A549 (cell line): ENCODE measurements around the gene LTB. TPM values are rescaled to one million over a fixed set of nuclear protein-coding genes. Genes with fewer than 3 reads are reported as not detected.

Experiments used
- ATAC-seq, 2 experiments: fragments of 200-7000 bp in 1 of 2; fragments of >200 bp in 1 of 2; cut with Nextera tagmentation in 1 of 2; cut with Tn5 transposase in 1 of 2; 3 replicates each; pipeline versions ENCODE4 v1.8.0 to v1.9.1; 2018 to 2020; ENCODE audit warnings: mild to moderate bottlenecking in 1 of 2, moderate library complexity in 1 of 2
- CTCF ChIA-PET: fragments of 300-600 bp; sonication (Branson Sonifier 250); formaldehyde crosslinking; extraction: SDS; loops from one replicate; lab custom pipeline; 2021; ENCODE audit warnings: antibody characterized with exemption, inconsistent platforms; lab: Yijun Ruan, JAX
- POLR2A ChIA-PET: fragments of 350-600 bp; formaldehyde crosslinking; extraction: SDS; loops from one replicate; lab custom pipeline; 2021; ENCODE audit warnings: antibody characterized with exemption, inconsistent platforms; lab: Yijun Ruan, JAX
- DNase-seq, 2 experiments: peaks; one replicate each; pipeline versions ENCODE4 v3.0.0 to v3.0.0-alpha.2; 2011 to 2016; ENCODE audit warnings: low read depth in 1 of 2, low spot score in 1 of 2
- FAIRE-seq: peaks from 2 replicates; lab custom pipeline; 2011; peaks lifted over from hg19 to GRCh38; lab: Jason Lieb, UNC
- H3K27ac ChIP-seq, 2 experiments: fragments of >200 bp; sonication (Bioruptor Twin); formaldehyde crosslinking; 3 replicates each; pipeline ENCODE4 v1.5.1; 2016 to 2017
- H3K4me1 ChIP-seq: fragments of >200 bp; sonication (Bioruptor Twin); formaldehyde crosslinking; 3 replicates; pipeline ENCODE4 v1.6.1; 2016
- H3K4me2 ChIP-seq: fragments of >200 bp; sonication (Bioruptor Twin); formaldehyde crosslinking; 3 replicates; pipeline ENCODE4 v1.6.1; 2016
- H3K4me3 ChIP-seq: fragments of >200 bp; sonication (Bioruptor Twin); formaldehyde crosslinking; 3 replicates; pipeline ENCODE4 v1.5.1; 2016
- H3K9me3 ChIP-seq: fragments of >200 bp; sonication (Bioruptor Twin); formaldehyde crosslinking; 3 replicates; pipeline ENCODE4 v1.6.1; 2016
- CBX8 ChIP-seq: fragments of 200-600 bp; sonication (generic); IDR thresholded peaks from 2 replicates; pipeline ENCODE4 v1.6.1; 2016
- CHD2 ChIP-seq: fragments of 150-350 bp; IDR thresholded peaks from 2 replicates; pipeline ENCODE4 v1.6.1; 2014; ENCODE audit warnings: low read length; ENCODE audit not compliant: partially characterized antibody
- CHD4 ChIP-seq: fragments of 200-600 bp; sonication (generic); IDR thresholded peaks from 2 replicates; pipeline ENCODE4 v1.6.1; 2016; ENCODE audit warnings: antibody characterized with exemption, mild to moderate bottlenecking, borderline replicate concordance
- EHF ChIP-seq: fragments of 250-450 bp; sonication (Bioruptor Pico); IDR thresholded peaks from 2 replicates; pipeline ENCODE4 v1.5.0; 2020; ENCODE audit warnings: mild to moderate bottlenecking
- ESRRA ChIP-seq: fragments of 150-350 bp; IDR thresholded peaks from 2 replicates; pipeline ENCODE4 v1.6.1; 2014; ENCODE audit warnings: mild to moderate bottlenecking, low read length, borderline replicate concordance
- FOSB ChIP-seq: fragments of 250-450 bp; sonication (Bioruptor Pico); IDR thresholded peaks from 2 replicates; pipeline ENCODE4 v1.5.0; 2020; ENCODE audit warnings: mild to moderate bottlenecking, moderate library complexity
- FOSL2 ChIP-seq, 2 experiments: fragments of 450-650 bp in 1 of 2; fragments of >200 bp in 1 of 2; sonication (Bioruptor Twin) in 1 of 2; formaldehyde crosslinking; IDR thresholded peaks; 2 replicates each; pipeline versions ENCODE4 v1.5.0 to v1.6.1; 2016 to 2020; ENCODE audit warnings: mild to moderate bottlenecking in 1 of 2, moderate library complexity in 1 of 2
- FOXS1 ChIP-seq: fragments of 250-450 bp; sonication (Bioruptor Pico); IDR thresholded peaks from 2 replicates; pipeline ENCODE4 v1.5.0; 2020; ENCODE audit warnings: mild to moderate bottlenecking, moderate library complexity
- GATA3 ChIP-seq: IDR thresholded peaks from 2 replicates; pipeline ENCODE4 v1.6.1; 2012; ENCODE audit warnings: borderline replicate concordance
- HOXA7 ChIP-seq: fragments of 250-450 bp; sonication (Bioruptor Pico); IDR thresholded peaks from 2 replicates; pipeline ENCODE4 v1.5.0; 2020; ENCODE audit warnings: mild to moderate bottlenecking, moderate library complexity
- HOXB5 ChIP-seq: fragments of 250-450 bp; sonication (Bioruptor Pico); IDR thresholded peaks from 2 replicates; pipeline ENCODE4 v1.5.0; 2020; ENCODE audit warnings: mild to moderate bottlenecking, moderate library complexity
- KDM1A ChIP-seq: fragments of 200-600 bp; sonication (generic); IDR thresholded peaks from 2 replicates; pipeline ENCODE4 v1.6.1; 2016; ENCODE audit warnings: low read depth, mild to moderate bottlenecking
- KDM5A ChIP-seq: fragments of 200-600 bp; sonication (generic); IDR thresholded peaks from 2 replicates; pipeline ENCODE4 v1.6.1; 2016; ENCODE audit warnings: antibody characterized with exemption, mild to moderate bottlenecking
- MAFK ChIP-seq: fragments of 450-650 bp; IDR thresholded peaks from 2 replicates; pipeline ENCODE4 v1.6.1; 2014; ENCODE audit not compliant: partially characterized antibody
- MYC ChIP-seq: IDR thresholded peaks from 2 replicates; pipeline ENCODE4 v1.6.1; 2012; ENCODE audit warnings: mild to moderate bottlenecking, inconsistent platforms, low read length, improper control_type of control experiment, borderline replicate concordance
- PHF8 ChIP-seq: fragments of 200-600 bp; sonication (generic); IDR thresholded peaks from 2 replicates; pipeline ENCODE4 v1.6.1; 2016; ENCODE audit warnings: low read depth, mild to moderate bottlenecking, antibody characterized with exemption, moderate library complexity, borderline replicate concordance
- POLR2A ChIP-seq: IDR thresholded peaks from 2 replicates; pipeline ENCODE4 v1.6.1; 2012; ENCODE audit warnings: mild to moderate bottlenecking, low read length
- RNF2 ChIP-seq: fragments of 200-600 bp; sonication (generic); IDR thresholded peaks from 2 replicates; pipeline ENCODE4 v1.6.1; 2016; ENCODE audit warnings: low read depth, mild to moderate bottlenecking, antibody characterized with exemption, moderate library complexity, borderline replicate concordance
- SREBF2 ChIP-seq: fragments of 450-650 bp; IDR thresholded peaks from 2 replicates; pipeline ENCODE4 v1.6.1; 2014; ENCODE audit warnings: mild to moderate bottlenecking, moderate library complexity
- TP53 ChIP-seq: fragments of 250-450 bp; sonication (Bioruptor Pico); IDR thresholded peaks from 2 replicates; pipeline ENCODE4 v1.5.0; 2021; ENCODE audit warnings: mild to moderate bottlenecking, moderate library complexity
- ZC3H11A ChIP-seq: fragments of 450-650 bp; IDR thresholded peaks from 2 replicates; pipeline ENCODE4 v1.6.1; 2014; ENCODE audit warnings: antibody characterized with exemption, mild to moderate bottlenecking
- ZSCAN20 ChIP-seq: fragments of 250-450 bp; sonication (Bioruptor Pico); IDR thresholded peaks from 2 replicates; pipeline ENCODE4 v1.8.0; 2022; ENCODE audit warnings: mild to moderate bottlenecking, moderate library complexity
- WGBS: methylation state at CpG from one replicate; pipeline ENCODE4 v1.1.6; 2017; ENCODE audit errors: missing lambda C conversion rate; 5-methylcytosine and 5-hydroxymethylcytosine counted together
- polyA plus RNA-seq, 4 experiments: library from polyadenylated mRNA; depleted of rRNA in 3 of 4; stranded (reverse); fragments of >200 nt; fragmentation: RNase III in 1 of 4; extraction: RNeasy Plus Mini Kit Qiagen cat#74134 plus additional on column Dnase treatment in 1 of 4; gene quantifications; 2 replicates in 3 of 4; 3 replicates in 1 of 4; pipeline ENCODE4 v1.2.3, GENCODE V29; 2011 to 2017
- TF ChIP-seq, protein P1 (sequence below): IDR thresholded peaks from 2 replicates; pipeline ENCODE4 v1.6.1; 2012
- TF ChIP-seq, protein P2 (sequence below): IDR thresholded peaks from 2 replicates; pipeline ENCODE4 v1.6.1; 2012; ENCODE audit warnings: low read depth, borderline replicate concordance
- TF ChIP-seq, protein P3 (sequence below): IDR thresholded peaks from 2 replicates; pipeline ENCODE4 v1.6.1; 2012
- TF ChIP-seq, protein P4 (sequence below): fragments of 150-350 bp; IDR thresholded peaks from 2 replicates; pipeline ENCODE4 v1.6.1; 2014; ENCODE audit warnings: low read depth, mild to moderate bottlenecking, low read length
- TF ChIP-seq, protein P5 (sequence below): fragments of >200 bp; sonication (Bioruptor Twin); formaldehyde crosslinking; IDR thresholded peaks from 3 replicates; pipeline ENCODE4 v1.6.1; 2016

Gene LTB
- polyA plus RNA-seq, 2 of the 4 experiments (the other 2 are of a cell fraction), result 0.14 to 0.26 TPM

- TF ChIP-seq, protein P1, sequence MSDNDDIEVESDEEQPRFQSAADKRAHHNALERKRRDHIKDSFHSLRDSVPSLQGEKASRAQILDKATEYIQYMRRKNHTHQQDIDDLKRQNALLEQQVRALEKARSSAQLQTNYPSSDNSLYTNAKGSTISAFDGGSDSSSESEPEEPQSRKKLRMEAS, result peak; percentile 81
- TF ChIP-seq POLR2A (peak; percentile 47), SREBF2 (no peak)
- TF ChIP-seq, protein P2, sequence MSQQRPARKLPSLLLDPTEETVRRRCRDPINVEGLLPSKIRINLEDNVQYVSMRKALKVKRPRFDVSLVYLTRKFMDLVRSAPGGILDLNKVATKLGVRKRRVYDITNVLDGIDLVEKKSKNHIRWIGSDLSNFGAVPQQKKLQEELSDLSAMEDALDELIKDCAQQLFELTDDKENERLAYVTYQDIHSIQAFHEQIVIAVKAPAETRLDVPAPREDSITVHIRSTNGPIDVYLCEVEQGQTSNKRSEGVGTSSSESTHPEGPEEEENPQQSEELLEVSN, result peak; percentile 94
These were observed 37.8 kb upstream of the LTB start (continued) for GRCh38 chr6:31619805-31620585.

GRCh38 chr6:31617010-31617409 lies 34.8 kb upstream of the LTB start:
- WGBS, result 92% methylated on average over 2 of the region's 2 CpGs

DNA sequence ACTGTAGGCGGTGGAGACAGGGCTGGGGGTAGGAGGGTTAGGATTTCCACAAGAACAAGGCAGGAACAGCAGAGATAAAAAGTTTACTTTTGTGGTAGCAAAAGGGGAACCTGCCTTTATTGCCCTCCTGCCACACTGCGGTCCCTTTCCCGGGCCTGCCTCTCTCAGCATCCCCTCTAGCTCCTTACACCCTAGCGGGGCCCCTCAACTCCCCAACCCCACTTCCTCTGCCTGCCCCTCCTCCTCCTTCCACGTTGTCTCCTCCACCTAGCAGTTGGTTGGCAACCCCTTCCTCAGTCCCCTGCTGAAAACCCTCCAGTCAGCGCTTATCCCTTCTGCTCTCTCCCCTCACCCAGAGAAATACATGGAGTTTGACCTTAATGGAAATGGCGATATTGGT lies 33.5 kb upstream of the LTB start:
- CTCF ChIA-PET, result interaction anchor here (0.9 to 2.0 kb wide), 2 partner anchors 17 to 69 kb away, joined by 4 to 5 read pairs; partner anchors contain the start of gene ATP6V1G2
- no peak for FAIRE-seq

More at GRCh38 chr6:31617010-31617409, 34.8 kb upstream of the LTB start:
- Histone ChIP-seq H3K4me1 (peaks cover 6% of the 10 kb centered on the region), H3K9me3 (no peaks in the 10 kb centered on the region), H3K27ac (no peak overlapping the region), H3K4me2 (no peak overlapping the region), H3K4me3 (no peak overlapping the region)
- no peak for ATAC-seq
- FAIRE-seq, result no peak
- TF ChIP-seq FOXS1 (CRISPR knock-in tag), result no peak
- TF ChIP-seq FOSB (CRISPR knock-in tag), result no peak
- TF ChIP-seq CHD4, result no peak
- no peak for TF ChIP-seq EHF (CRISPR knock-in tag)
- TF ChIP-seq PHF8, result no peak
- no peak for TF ChIP-seq TP53 (CRISPR knock-in tag)
- TF ChIP-seq KDM1A, result no peak
- TF ChIP-seq POLR2A, result no peak
- no peak for TF ChIP-seq ZC3H11A
- no peak for TF ChIP-seq HOXB5
- no peak for TF ChIP-seq SREBF2
- TF ChIP-seq CHD2, result no peak
- no peak for TF ChIP-seq RNF2
- TF ChIP-seq MAFK, result no peak
- no peak for TF ChIP-seq KDM5A
- no peak for TF ChIP-seq CBX8
- TF ChIP-seq, protein P3, sequence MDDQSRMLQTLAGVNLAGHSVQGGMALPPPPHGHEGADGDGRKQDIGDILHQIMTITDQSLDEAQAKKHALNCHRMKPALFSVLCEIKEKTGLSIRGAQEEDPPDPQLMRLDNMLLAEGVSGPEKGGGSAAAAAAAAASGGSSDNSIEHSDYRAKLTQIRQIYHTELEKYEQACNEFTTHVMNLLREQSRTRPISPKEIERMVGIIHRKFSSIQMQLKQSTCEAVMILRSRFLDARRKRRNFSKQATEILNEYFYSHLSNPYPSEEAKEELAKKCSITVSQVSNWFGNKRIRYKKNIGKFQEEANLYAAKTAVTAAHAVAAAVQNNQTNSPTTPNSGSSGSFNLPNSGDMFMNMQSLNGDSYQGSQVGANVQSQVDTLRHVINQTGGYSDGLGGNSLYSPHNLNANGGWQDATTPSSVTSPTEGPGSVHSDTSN, result no peak
- ChIA-PET POLR2A (no interaction called here), CTCF (interaction anchor here (1.1 kb wide), 1 partner anchor 18 kb away, joined by 8 read pairs; no protein-coding TSS in a partner anchor)
- DNase-seq, result no peak

More for the DNA sequence above, 33.5 kb upstream of the LTB start:
- Histone ChIP-seq H3K4me3 (no peak overlapping the region), H3K27ac (no peak overlapping the region), H3K4me1 (peaks cover 4% of the 10 kb centered on the region; the same call in 2 of the 3 replicates), H3K9me3 (no peaks in the 10 kb centered on the region), H3K4me2 (no peak overlapping the region)
- TF ChIP-seq HOXA7 (CRISPR knock-in tag) (no peak), TP53 (CRISPR knock-in tag) (no peak), ESRRA (no peak), GATA3 (no peak), ZSCAN20 (no peak), MAFK (no peak), FOSL2 (IDR thresholded peaks at IDR 0.05) (no peak), FOSL2 (CRISPR knock-in tag; IDR thresholded peaks at IDR 0.05) (no peak), CBX8 (no peak), MYC (no peak)
- TF ChIP-seq, protein P4, sequence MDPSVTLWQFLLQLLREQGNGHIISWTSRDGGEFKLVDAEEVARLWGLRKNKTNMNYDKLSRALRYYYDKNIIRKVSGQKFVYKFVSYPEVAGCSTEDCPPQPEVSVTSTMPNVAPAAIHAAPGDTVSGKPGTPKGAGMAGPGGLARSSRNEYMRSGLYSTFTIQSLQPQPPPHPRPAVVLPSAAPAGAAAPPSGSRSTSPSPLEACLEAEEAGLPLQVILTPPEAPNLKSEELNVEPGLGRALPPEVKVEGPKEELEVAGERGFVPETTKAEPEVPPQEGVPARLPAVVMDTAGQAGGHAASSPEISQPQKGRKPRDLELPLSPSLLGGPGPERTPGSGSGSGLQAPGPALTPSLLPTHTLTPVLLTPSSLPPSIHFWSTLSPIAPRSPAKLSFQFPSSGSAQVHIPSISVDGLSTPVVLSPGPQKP, result no peak
- TF ChIP-seq, protein P5, sequence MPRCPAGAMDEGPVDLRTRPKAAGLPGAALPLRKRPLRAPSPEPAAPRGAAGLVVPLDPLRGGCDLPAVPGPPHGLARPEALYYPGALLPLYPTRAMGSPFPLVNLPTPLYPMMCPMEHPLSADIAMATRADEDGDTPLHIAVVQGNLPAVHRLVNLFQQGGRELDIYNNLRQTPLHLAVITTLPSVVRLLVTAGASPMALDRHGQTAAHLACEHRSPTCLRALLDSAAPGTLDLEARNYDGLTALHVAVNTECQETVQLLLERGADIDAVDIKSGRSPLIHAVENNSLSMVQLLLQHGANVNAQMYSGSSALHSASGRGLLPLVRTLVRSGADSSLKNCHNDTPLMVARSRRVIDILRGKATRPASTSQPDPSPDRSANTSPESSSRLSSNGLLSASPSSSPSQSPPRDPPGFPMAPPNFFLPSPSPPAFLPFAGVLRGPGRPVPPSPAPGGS, result no peak
- POLR2A ChIA-PET, result interaction anchor here (0.5 kb wide), 1 partner anchor 23 kb away, joined by 4 read pairs; no protein-coding TSS in a partner anchor
- WGBS, result 78% methylated on average over 7 of the region's 7 CpGs
- ATAC-seq, result no peak
- DNase-seq, result no peak
